DND-41 (cell line): Measurements from ENCODE around the gene CFAP299.
"Not testable (repeated sequence)": the region's sequence is repeated elsewhere in the genome, so short reads cannot be mapped to it uniquely, and the experiment has no call there.

Experiments
- ATAC-seq: fragments of 200-7000 bp; cut with Tn5 transposase; 3 replicates; pipeline ENCODE4 v1.9.1; 2021; ENCODE audit warnings: low read depth; ENCODE audit not compliant: insufficient read depth
- DNase-seq: peaks from one replicate; pipeline ENCODE4 v3.0.0-alpha.2; 2020
- H2AFZ ChIP-seq: 2 replicates; pipeline ENCODE4 v1.6.0; 2012; ENCODE audit warnings: low read depth, low read length
- H3K27ac ChIP-seq: 2 replicates; pipeline ENCODE4 v1.5.1; 2012; ENCODE audit warnings: low read length, inconsistent platforms
- H3K27me3 ChIP-seq: fragments of 200-600 bp; sonication (generic); 2 replicates; pipeline ENCODE4 v1.6.0; 2012; ENCODE audit warnings: low read length, mild to moderate bottlenecking, inconsistent platforms; ENCODE audit not compliant: insufficient read depth, poor library complexity
- H3K36me3 ChIP-seq: 2 replicates; pipeline ENCODE4 v1.5.1; 2012; ENCODE audit warnings: low read length, inconsistent platforms; ENCODE audit not compliant: insufficient read depth
- H3K4me1 ChIP-seq: 2 replicates; pipeline ENCODE4 v1.5.1; 2012; ENCODE audit warnings: mild to moderate bottlenecking, low read length; ENCODE audit not compliant: insufficient read depth
- H3K4me2 ChIP-seq: 2 replicates; pipeline ENCODE4 v1.6.0; 2012; ENCODE audit warnings: mild to moderate bottlenecking, moderate library complexity, low read length, inconsistent platforms; ENCODE audit not compliant: insufficient read depth
- H3K4me3 ChIP-seq, 2 experiments: fragments of 200-600 bp in 1 of 2; shearing (Covaris generic) in 1 of 2; 2 replicates each; pipeline ENCODE4 v1.5.1; 2012 to 2016; ENCODE audit warnings: inconsistent platforms in 2 of 2, low read length in 2 of 2, mild to moderate bottlenecking in 2 of 2, low read depth in 1 of 2, moderate library complexity in 1 of 2
- H3K79me2 ChIP-seq: 2 replicates; pipeline ENCODE4 v1.6.0; 2012; ENCODE audit warnings: low read length, inconsistent platforms; ENCODE audit not compliant: insufficient read depth
- H3K9ac ChIP-seq: 2 replicates; pipeline ENCODE4 v1.6.0; 2012; ENCODE audit warnings: low read depth, mild to moderate bottlenecking, inconsistent platforms, low read length, moderate library complexity
- H3K9me3 ChIP-seq: 2 replicates; pipeline ENCODE4 v1.5.1; 2012; ENCODE audit warnings: low read length, moderate library complexity, mild to moderate bottlenecking, inconsistent platforms; ENCODE audit not compliant: insufficient read depth, severe bottlenecking
- H4K20me1 ChIP-seq: 2 replicates; pipeline ENCODE4 v1.6.0; 2012; ENCODE audit warnings: low read length; ENCODE audit not compliant: insufficient read depth
- EZH2 ChIP-seq: IDR thresholded peaks from 3 replicates; pipeline ENCODE4 v1.6.1; 2012; ENCODE audit warnings: borderline replicate concordance, low read depth, mild to moderate bottlenecking, moderate library complexity, low read length, inconsistent platforms; ENCODE audit not compliant: severe bottlenecking
- TF ChIP-seq, protein P1 (sequence below): IDR thresholded peaks from 2 replicates; pipeline ENCODE4 v1.5.1; 2012; ENCODE audit warnings: borderline replicate concordance, low read length, moderate library complexity, mild to moderate bottlenecking; ENCODE audit not compliant: poor library complexity, severe bottlenecking; ENCODE audit errors: extremely low read depth

CFAP299 gene

DNA sequence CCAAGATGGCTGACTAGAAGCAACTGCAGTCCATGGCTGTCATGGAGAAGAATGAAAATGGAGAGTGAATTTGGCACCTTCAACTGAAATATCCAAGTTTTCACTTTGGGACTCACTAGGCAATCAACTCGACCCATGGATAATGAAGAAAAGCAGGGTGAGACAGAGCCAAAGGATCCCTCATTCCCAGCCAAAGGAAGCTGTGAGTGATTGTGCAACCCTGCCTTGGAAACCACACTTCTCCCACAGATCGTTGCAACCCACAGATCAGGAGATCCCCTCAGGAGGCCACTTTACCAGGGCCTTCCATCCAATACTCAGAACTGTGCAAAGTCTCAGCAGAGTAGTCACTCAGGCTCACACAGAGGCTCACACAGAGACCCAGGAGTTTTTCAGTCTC is 4.5 kb downstream of the CFAP299 start:
- Histone ChIP-seq H3K9ac (no peak overlapping the region), H3K27me3 (no peaks in the 10 kb centered on the region), H3K4me1 (0 out of 2 replicates have a peak, but pooled peaks cover 3% of the 10 kb centered on the region), H3K4me2 (no peak overlapping the region), H2AFZ (no peak overlapping the region), H3K79me2 (no peaks in the 10 kb centered on the region), H3K9me3 (peaks cover 8% of the 10 kb centered on the region), H3K4me3 (no peak overlapping the region), H4K20me1 (no peaks in the 10 kb centered on the region), H3K27ac (no peak overlapping the region), H3K36me3 (no peaks in the 10 kb centered on the region)
- no peak for TF ChIP-seq EZH2
- TF ChIP-seq, protein P1, sequence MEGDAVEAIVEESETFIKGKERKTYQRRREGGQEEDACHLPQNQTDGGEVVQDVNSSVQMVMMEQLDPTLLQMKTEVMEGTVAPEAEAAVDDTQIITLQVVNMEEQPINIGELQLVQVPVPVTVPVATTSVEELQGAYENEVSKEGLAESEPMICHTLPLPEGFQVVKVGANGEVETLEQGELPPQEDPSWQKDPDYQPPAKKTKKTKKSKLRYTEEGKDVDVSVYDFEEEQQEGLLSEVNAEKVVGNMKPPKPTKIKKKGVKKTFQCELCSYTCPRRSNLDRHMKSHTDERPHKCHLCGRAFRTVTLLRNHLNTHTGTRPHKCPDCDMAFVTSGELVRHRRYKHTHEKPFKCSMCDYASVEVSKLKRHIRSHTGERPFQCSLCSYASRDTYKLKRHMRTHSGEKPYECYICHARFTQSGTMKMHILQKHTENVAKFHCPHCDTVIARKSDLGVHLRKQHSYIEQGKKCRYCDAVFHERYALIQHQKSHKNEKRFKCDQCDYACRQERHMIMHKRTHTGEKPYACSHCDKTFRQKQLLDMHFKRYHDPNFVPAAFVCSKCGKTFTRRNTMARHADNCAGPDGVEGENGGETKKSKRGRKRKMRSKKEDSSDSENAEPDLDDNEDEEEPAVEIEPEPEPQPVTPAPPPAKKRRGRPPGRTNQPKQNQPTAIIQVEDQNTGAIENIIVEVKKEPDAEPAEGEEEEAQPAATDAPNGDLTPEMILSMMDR = no peak
- no peak for DNase-seq
- no peak for ATAC-seq

DNA sequence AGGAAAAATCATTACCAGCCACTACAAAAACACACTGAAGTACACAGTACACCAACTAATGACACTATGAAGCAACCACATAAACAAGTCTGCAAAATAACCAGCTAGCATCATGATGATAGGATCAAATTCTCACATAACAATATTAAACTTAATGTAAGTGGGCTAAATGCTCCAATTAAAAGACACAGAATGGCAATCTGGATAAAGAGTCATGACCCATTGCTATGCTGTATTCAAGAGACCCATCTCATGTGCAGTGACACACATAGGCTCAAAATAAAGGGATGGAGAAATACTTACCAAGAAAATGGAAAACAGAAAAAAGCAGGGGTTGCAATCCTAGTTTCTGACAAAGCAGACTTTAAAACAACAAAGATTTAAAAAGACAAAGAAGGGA is 7.2 kb downstream of the CFAP299 start:
- not testable (repeated sequence) for DNase-seq, H3K4me2 ChIP-seq, H3K36me3 ChIP-seq, H3K4me1 ChIP-seq, H3K4me3 ChIP-seq, H3K27me3 ChIP-seq, H3K27ac ChIP-seq, H3K79me2 ChIP-seq, H3K9ac ChIP-seq, ATAC-seq, H4K20me1 ChIP-seq, H3K9me3 ChIP-seq, H2AFZ ChIP-seq

DNA sequence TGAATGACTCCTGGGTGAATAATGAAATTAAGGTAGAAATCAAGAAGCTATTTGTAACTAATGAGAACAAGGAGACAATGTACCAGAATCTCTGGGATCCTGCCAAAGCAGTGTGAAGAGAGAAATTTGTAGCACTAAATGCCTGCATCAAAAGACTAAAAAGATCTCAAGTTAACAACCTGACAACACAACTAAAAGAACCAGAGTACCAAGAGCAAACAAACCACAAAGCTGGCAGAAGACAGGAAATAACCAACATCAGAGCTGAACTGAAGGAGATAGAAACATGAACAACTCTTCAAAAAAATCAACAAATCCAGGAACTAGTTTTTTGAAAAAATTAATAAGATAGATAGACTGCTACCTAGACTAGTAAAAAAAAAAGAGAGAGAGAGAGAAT is 8.4 kb downstream of the CFAP299 start:
- Histone ChIP-seq H3K4me3 (no peak overlapping the region), H3K9ac (no peak overlapping the region), H3K27me3 (no peaks in the 10 kb centered on the region), H3K36me3 (no peaks in the 10 kb centered on the region), H2AFZ (no peak overlapping the region), H3K4me2 (no peak overlapping the region), H3K79me2 (no peaks in the 10 kb centered on the region), H3K4me1 (0 out of 2 replicates have a peak, but pooled peaks cover 3% of the 10 kb centered on the region), H3K9me3 (peaks cover 8% of the 10 kb centered on the region), H3K27ac (no peak overlapping the region), H4K20me1 (no peaks in the 10 kb centered on the region)
- DNase-seq (no peak), ATAC-seq (peak; percentile 79)
- TF ChIP-seq, protein P1 = no peak
- no peak for TF ChIP-seq EZH2

DNA sequence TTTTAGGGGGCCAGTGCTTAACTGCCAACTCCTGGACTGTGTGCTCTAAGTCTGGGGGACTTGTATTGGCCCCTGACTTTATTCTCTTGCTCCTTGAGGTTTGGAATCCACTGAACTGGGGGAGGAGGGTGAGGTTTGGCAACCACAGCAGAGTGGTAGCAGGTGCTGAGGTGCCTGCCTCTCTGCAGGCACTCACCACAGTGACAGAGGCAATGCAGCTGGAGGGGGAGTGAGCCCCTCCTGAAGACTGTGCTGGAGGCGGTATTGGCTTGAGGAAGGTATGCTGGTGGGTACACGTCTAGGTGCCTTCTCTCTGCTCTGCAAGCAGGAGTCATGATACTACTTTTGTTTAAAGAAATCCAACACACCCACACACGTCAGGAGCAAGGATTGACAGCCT is 24.6 kb downstream of the CFAP299 start:
- Histone ChIP-seq H3K9me3 (no peaks in the 10 kb centered on the region), H3K27me3 (peaks cover 6% of the 10 kb centered on the region), H3K4me1 (peaks cover 15% of the 10 kb centered on the region), H2AFZ (no peak overlapping the region), H3K9ac (no peak overlapping the region), H3K27ac (no peak overlapping the region), H3K4me3 (no peak overlapping the region), H4K20me1 (no peaks in the 10 kb centered on the region), H3K4me2 (no peak overlapping the region; the same call in 1 of the 2 replicates), H3K36me3 (no peaks in the 10 kb centered on the region), H3K79me2 (no peaks in the 10 kb centered on the region)
- DNase-seq (peak; percentile 78), ATAC-seq (peak; percentile 98)
- no peak for TF ChIP-seq EZH2
- TF ChIP-seq, protein P1 = no peak
